Measurements from ENCODE around the gene INPP5B.
"Not testable (repeated sequence)": the region's sequence is repeated elsewhere in the genome, so short reads cannot be mapped to it uniquely, and the experiment has no call there.

INPP5B gene

DNA sequence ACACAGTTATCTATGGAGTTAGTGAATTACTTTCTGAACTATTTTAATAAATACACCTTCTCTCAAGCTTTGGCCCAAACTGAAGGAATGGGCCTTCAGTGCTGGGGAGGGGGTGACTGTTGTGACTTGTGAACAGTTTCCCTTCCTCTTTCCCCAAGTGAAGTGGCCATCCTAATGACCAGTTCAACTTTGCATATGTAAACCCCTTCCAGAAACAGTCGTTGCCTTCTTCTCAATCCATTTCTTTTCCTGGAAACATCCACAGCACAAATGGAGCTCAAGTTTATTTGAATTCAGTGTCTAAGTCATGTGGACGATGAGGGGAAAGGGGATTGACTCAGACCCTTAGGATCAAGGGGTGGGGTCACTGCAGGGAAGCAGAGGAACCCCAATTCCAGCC, 1.3 kb upstream of the INPP5B start:
- DNase-seq (ENCODE audit: low read depth in 1 of 2, low spot score in 1 of 2): no peak

DNA sequence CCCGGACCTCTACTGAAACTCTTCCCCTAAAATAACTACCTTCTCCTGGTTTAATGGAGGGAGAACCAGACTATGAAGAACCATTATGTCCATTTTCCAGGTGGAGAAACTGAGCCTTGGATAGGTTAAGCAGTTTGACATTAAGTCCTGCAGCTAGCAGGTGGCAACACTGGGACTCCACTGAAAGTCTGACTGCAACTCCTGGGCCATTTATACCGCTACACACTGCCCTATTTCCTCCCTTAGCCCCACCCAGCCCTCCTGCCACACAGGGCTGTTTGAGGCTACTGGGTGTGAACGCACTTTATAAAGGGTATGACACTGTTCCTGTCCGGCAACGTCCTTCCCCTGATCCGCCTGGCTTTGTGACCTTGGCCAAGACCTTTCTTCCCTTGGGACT, 511 bp upstream of the INPP5B start:
- no peak for DNase-seq (ENCODE audit: low read depth in 1 of 2, low spot score in 1 of 2)

DNA sequence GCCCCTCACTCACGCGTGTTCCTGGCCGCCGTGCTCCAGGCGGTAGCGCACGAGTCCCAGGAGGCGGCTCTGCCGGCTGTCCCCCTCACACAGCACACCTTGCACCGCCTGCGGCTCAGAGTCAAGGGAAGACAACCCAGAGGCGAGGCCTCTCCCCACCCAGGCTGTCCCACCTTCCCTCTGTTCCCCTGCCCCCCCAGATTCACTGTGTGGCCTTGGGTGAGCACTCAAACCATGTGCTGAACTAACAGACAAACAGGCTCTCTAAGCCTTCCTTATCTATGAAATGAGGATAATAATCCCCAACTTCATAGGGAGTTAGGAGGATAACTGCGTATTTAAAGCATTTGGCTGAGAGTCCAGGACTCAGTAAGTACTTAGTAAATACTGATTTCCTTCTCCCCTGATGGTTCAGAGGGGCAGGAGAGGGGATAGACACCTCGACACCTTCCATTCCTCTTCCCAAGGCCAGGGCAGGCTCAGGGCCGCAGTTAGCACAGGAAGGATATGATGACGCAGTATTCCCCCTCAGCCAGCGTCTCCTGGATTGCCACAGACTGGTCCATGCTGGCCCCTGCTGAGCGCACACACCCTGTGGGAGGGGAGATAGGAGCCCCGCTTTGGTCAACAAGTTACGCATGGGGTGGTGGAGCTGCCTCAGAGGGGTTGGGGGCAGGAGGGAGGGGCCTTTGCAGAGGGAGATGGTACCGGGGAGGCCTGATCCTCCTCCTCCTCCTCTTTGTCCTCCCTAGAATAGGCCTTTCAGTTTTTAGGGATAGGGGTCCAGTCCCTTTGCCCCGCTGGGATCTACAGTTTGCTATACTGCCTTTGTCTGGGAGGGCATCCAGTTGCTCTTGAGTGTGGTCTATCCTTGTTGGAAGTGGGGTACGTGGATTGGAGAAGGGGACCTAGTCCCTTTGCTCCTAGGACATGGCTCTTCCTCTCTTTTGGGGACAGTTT, 830 bp downstream of the INPP5B start:
- DNase-seq (ENCODE audit: low read depth in 1 of 2, low spot score in 1 of 2): no peak

DNA sequence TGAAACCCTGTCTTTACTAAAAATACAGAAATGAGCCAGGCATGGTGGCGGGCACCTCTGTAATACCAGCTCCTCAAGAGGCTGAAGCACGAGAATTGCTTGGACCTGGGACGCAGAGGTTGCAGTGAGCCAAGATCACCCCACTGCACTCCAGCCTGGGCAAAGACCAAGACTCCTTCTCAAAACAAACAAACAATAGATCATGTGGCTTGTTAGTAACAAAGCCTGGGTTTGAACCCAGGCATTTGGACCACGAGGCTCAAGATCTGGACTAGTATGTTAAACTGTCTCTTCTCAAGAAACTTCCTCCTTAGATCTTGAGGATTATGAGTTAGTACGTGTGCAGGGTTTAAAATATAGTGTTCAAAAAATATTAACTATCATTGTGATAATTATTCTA, 1.6 kb downstream of the INPP5B start:
- no peak for DNase-seq (ENCODE audit: low read depth in 1 of 2, low spot score in 1 of 2)

DNA sequence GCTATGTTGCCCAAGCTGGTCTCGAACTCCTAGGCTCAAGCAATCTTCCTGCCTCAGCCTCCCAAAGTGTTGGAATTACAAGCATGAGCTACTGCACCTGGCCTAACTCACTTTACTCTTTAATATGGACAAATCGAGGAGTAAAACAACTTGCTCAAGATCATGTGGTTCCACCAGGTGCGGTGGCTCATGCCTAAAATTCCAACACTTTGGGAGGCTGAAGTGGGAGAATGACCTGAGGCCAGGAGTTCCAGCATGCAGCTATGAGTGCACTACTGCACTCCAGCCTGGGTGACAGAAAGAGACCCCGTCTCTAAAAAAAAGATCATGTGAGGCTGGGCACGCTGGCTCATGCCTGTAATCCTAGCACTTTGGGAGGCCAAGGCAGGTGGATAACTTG, 2.0 kb downstream of the INPP5B start:
- DNase-seq (ENCODE audit: low read depth in 1 of 2, low spot score in 1 of 2): no peak

DNA sequence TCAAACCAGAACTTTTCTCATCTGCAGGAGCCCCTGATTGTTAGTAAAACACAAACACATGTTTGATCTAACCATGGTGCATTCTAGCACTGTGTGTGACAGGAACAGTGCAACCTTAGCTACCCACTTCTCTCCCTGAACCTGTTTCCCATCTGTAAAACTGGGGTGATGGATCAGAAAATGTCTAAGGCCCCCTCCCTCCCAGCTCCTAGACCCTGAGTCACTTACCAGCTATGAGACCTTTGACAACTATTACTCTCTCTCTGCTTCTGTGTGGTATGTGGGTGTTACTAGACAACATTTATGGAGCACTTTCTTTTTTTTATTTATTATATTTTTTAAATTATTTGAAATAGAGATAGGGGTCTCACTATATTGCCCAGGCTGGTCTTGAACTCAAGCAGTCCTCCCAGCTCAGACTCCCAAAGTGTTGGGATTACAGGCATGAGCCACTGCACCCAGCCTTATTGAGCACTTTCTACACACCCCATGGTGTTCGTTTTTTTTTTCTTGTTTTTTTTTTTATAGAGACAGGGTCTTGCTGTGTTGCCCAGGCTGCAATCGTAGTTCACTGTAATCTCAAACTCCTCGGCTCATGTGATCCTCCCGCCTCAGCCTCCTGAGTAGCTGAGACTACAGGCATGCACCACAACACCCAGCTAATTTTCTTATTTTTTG, 2.6 kb downstream of the INPP5B start:
- no peak for DNase-seq (ENCODE audit: low read depth in 1 of 2, low spot score in 1 of 2)

DNA sequence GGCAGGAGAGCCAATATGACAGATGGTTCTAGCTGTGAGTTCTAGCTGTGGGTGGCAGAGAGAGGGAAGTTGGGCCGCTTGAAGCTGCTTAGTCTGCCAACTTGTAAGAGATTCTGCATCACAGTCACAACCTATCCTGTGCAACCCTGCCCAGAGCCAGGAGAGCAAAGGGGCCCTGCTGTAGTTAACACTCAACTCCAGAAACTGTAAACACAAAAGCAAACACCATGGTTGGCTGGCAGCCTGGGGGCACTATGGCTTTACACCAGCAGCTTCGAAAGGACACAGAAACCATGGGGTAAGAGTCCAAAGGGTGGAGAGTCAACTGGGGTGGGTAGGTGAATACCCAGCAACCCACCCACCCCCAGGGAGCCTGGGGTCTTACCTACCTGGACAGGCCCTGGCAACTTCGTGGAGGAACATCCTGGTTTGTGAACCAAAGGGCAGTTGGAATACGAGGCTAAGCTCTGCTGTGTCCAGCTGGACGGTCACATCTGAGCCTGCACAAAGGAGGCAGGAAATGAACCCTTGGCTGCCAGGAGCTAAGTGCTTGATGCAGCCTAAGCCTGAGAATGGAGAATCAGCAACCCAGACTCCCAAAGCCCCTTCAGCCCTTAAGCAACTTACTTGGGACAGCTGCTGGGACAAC, 6.4 kb downstream of the INPP5B start:
- DNase-seq (ENCODE audit: low read depth in 1 of 2, low spot score in 1 of 2): no peak

DNA sequence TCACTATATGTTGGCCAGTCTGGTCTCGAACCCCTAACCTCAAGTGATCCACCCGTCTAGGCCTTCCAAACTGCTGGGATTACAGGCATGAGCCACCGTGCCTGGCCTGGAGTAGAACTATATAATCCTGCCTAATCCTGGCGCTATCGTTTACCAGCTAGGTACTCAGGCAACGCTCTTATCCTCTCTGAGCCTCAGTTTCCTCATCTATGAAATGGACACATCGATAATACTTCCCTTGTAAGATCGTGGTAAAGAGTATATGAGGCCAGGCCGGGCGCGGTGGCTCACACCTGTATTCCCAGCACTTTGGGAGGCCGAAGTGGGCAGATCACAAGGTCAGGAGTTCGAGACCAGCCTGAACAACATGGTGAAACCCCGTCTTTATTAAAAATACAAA, 10.1 kb downstream of the INPP5B start:
- not testable (repeated sequence) for DNase-seq (ENCODE audit: low read depth in 1 of 2, low spot score in 1 of 2)

DNA sequence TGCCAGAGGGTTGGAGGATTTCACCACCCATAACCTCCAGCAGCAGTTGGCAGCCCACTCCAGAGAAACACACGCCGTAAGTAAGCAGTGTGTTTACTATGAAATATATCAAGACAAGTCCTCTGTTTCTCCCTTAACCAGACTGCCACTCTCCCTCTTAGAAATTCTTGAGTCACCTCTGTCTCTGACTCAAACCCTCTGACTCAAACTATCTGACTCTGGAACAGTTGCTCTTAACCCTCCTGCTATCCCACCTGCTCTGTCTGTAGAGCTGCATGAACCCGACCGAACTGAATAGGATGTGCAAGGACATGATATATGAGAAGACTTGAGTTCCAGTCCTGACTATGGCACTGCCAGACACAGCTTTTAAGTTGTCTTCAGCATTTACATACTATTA, 14.1 kb downstream of the INPP5B start:
- no peak for DNase-seq (ENCODE audit: low read depth in 1 of 2, low spot score in 1 of 2)

DNA sequence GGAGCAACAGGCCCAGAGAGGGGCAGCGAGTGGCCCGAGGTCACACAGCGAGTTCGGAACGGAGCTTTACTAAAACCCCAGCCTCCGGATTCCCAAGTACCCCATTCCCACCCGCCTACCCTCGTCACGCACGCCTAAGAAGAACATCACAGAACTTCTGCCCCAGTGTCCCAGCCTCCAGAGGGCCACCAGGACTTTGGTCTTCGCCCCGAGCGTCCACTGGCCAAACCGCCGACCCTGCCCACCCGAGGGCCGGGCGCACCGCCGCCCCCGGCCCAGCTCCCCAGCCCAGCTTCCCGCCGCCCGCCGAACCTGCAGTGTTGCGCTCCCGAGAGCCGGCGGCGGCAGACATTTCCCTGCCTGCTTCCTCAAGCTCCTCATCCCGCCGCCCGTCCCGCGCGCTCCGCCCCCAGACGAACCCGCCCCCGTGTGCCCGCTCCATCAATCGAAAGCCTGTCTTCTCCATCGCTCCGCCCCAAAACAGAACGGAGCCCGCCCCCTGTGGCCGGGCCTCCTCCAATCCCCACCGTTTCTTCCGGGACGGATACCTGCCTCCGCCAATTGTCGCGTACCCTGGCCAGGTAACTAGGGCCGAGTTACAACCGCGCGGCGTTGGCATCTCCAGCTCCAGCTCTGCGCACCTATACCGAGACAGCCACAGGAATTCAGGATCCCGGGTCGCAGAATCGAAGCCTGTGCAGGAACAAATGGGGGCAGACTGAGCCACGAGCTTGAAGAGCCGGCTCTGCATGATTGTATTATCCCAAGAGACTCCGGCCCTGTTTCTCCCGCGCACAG, 15.3 kb downstream of the INPP5B start:
- peak; percentile 92 to 93 for DNase-seq (ENCODE audit: low read depth in 1 of 2, low spot score in 1 of 2)

DNA sequence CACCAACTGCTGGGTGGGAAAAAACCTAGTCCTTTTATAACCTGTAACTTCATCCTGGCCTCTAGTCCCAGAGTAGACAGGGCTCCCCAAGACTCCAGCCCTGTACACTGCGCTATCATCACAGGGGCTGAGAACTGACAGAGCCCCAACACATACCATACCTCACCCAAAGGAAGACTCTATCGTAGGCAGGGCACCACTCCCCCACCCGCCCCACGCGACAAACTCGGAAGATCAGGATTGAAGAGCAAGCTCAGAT, 15.8 kb downstream of the INPP5B start:
- DNase-seq (ENCODE audit: low read depth in 1 of 2, low spot score in 1 of 2): no peak

DNA sequence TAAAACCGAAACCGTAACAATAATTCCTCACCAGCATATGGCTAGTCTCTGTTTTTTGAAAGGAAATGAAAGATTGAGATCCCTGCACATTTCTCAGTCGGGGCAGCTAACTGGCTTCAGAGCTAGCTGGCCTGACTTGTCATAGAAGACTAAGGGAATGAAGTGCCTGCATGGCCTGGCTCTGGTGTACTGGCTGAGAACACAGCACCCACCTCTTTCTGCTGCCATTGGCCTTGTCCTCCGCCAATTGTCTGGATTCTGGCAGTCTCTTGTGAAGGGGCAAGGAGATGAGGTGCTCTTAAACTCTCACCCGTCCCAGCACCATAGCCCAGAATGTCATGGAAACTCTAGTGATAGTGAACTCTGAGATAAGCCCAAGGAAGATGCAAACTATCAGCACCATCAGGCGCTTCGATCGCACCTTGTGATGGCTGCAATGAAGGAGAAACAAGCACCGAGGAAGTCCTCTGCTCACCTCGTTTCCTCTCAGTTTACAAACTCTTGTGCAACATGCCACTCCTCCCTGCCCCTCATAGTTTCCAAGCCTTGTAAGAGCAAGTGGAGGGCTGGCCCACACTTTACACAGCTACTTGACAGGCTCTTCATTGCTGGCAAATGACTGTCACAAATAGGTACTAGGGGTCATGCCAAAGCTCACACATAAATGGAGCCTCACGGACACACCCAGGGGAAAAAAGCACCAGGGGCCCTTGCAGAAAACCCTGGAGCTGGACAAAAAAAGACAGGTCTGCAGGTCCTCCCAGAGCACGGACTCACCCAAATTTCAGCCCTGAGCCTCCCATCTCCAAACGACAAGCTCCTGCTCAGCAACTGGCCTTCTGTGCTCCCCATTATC, 16.4 kb downstream of the INPP5B start:
- no peak for DNase-seq (ENCODE audit: low read depth in 1 of 2, low spot score in 1 of 2)

DNA sequence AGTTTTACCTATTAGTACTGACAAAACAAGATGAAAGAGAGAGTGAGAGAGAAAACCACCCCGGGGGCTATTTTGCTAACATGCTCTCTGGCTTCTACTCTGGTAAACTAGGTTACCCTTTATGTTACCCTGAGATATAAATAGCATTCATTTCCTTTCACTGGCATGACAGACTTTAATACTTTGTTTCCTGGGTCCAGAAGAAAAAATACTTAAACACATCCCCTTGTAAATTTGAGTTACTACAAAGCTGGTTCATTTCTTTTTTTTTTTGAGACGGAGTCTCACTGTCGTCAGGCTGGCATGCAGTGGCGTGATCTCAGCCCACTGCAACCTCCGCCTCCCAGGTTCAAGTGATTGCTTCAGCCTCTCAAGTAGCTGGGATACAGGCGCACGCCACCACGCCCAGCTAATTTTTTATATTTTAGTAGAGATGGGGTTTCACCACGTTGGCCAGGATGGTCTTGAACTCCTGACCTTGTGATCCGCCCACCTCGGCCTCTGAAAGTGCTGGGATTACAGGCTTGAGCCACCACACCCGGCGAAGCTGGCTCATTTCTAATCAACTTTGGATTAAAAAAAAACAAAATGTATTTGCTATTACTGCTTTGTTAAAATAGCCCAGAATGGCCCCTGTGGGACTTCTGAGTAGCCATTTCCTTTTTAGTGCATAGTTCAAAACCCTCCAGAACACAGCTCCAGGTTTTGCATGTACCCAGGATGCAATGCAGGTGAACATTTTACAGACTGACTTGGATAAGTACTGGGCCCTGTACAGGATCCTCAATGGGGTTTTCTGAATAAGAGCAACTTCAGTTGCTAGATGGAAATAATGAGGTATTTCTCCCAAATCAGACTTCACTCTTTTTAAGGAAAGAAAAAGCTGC, 20.6 kb downstream of the INPP5B start:
- no peak for DNase-seq (ENCODE audit: low read depth in 1 of 2, low spot score in 1 of 2)

DNA sequence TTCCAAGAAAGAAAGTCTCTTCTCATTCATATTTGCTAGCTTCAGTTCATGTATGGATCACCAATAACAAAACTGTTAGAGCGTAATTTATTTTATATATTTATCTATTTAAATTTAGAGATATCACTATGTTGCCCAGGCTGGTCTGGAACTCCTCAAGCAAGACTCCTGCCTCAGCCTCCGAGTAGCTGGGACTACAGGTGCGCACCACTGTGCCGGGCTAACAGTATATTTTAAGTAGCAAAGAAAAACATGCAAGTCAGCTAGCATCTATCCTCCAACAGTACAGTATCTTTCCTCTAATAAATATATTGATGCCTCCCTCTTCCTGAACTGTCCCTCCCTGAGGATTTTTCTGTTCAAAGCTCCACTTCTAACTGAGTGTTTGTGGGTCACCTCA, 21.5 kb downstream of the INPP5B start:
- no peak for DNase-seq (ENCODE audit: low read depth in 1 of 2, low spot score in 1 of 2)

DNA sequence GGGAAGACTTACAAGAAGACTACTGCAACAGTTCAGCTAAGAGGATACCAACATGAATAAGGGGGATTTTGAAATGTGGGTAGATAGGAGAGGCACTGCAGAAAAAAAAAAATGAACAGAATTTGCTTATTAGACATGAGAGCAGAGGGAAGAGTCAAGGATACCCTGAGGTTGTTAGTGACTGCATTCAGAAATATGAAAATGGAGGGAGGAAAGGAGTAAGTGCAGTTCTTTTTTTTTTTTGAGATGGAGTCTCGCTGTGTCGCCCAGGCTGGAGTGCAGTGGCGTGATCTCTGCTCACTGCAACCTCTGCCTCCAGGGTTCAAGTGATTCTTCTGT, 23.3 kb downstream of the INPP5B start:
- no peak for DNase-seq (ENCODE audit: low read depth in 1 of 2, low spot score in 1 of 2)

DNA sequence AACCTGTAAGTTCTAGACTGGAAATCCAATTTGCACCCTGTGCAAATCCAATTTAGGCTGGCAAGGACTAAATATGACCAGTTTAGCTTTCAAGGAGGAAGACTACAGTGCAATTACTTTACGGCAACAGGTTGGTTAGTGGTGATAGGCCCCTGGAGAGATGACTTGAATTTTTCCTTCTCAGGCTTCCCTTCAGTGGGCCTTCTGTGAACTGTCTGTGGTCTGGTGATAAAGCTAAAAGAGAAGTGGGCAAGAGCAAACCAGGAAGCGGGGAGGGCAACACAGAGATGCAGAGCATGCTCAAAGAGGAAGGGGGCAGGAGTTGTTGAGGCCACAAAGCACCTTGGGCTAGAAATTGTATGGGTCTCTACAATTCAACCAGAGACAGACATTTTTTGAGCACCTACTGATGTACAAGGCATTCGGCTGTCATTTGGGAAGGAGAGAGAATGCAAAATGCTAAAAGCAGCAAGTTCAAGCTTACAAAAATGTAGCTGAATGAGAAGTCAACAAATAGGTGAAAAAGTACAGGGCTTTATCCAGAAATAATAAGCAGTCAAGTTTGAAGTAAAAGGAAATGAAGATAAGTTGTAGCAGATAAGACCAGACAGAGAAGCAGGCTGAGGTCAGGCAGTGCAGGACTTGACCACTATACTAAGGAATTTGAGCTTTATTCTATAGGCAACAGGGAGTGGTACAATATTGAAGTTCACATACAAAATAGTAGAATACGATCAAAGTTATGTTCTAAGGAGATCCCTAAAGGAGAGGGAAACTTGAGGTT, 23.9 kb downstream of the INPP5B start:
- DNase-seq (ENCODE audit: low read depth in 1 of 2, low spot score in 1 of 2): no peak

DNA sequence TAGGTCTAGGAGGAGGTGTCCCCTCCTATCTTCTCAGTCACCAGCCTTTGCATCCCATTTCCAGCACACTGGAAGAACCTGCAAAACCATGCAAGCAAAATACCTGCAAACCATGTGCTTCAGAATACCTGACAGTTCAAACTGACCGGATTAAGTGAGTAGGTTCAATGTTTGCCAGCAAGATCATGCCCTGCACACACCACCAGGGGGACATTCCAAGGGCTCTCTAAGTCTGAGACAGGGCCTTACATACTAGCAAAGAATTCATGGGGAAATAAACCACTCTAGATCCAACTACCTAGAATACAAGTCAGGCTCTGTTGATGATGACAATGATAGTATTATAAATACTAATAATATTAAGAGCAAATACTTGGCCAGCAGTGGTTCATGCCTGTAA, 27.6 kb downstream of the INPP5B start:
- DNase-seq (ENCODE audit: low read depth in 1 of 2, low spot score in 1 of 2): no peak

DNA sequence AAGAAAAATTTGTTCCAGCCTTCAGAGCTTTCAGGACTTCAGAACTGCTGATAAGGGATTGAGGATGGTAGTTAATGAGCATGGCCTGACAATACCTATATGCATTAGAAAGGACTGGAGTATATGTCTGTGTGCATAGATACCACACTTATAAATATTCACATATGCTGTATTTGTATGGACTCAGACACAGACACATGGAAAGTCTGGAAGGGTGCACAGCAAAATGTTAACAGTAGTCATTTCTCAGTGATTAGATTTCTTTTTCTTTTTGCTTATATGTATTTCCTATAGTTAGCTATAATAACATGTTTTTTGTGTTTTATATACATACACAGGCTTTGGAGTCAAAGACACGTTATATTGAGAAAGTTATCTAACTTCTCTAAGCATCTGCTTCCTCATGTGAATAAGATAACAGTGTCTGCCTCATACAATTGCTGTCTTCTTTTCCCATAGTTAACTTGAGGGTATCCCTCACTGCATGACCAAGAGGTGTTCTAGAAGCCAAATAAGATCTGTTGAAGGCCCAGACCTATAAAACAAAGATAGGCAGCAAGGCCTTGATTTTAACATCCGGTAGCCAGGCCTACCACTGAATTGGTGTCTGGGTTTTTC, 31.3 kb downstream of the INPP5B start:
- no peak for DNase-seq (ENCODE audit: low read depth in 1 of 2, low spot score in 1 of 2)
